Gastrocnemius medialis (tissue), 4 donors: Measurements from ENCODE around the gene CD151. TPM values are rescaled to one million over a fixed set of nuclear protein-coding genes. Genes with fewer than 3 reads are reported as not detected.
A peak's percentile ranks its signal among the peaks of the same experiment; 100 is the strongest.

Source experiments
- ATAC-seq, 2 donors: fragments of 150-250 bp; one replicate each; pipeline ENCODE4 v1.9.1; 2016
- DNase-seq, 2 donors: peaks; one replicate each; pipeline ENCODE4 v3.0.0-alpha.2; 2019
- H3K27ac ChIP-seq, 4 donors: fragments of 200-600 bp; sonication (generic); 1 replicate in 1 of 4; 2 replicates in 3 of 4; pipeline ENCODE4 v1.5.1; 2016 to 2018; ENCODE audit warnings: mild to moderate bottlenecking in 2 of 4, moderate library complexity in 1 of 4
- H3K27me3 ChIP-seq, 3 donors: fragments of 200-600 bp; sonication (generic) in 2 of 3; 1 replicate in 1 of 3; 2 replicates in 2 of 3; pipeline versions ENCODE4 v1.5.1 to v1.6.0; 2016 to 2019; ENCODE audit warnings: mild to moderate bottlenecking in 1 of 3, moderate library complexity in 1 of 3
- H3K36me3 ChIP-seq, 2 donors: fragments of 200-600 bp; sonication (generic) in 1 of 2; one replicate each; pipeline ENCODE4 v1.5.1; 2017 to 2018
- H3K4me1 ChIP-seq, 2 donors: fragments of 200-600 bp; sonication (generic) in 1 of 2; one replicate each; pipeline ENCODE4 v1.5.1; 2016 to 2017; ENCODE audit warnings: mild to moderate bottlenecking in 2 of 2
- H3K4me3 ChIP-seq, 4 donors: fragments of 200-600 bp; sonication (generic) in 3 of 4; 1 replicate in 1 of 4; 2 replicates in 3 of 4; pipeline ENCODE4 v1.5.1; 2016 to 2019; ENCODE audit warnings: mild to moderate bottlenecking in 2 of 4
- H3K9me3 ChIP-seq, 3 donors: fragments of 200-600 bp; sonication (generic) in 2 of 3; 1 replicate in 1 of 3; 2 replicates in 2 of 3; pipeline ENCODE4 v1.5.1; 2016 to 2019
- CTCF ChIP-seq, 5 experiments: fragments of 450-650 bp in 3 of 5; fragments of 200-600 bp in 2 of 5; sonication (generic) in 2 of 5; IDR thresholded peaks in 4 of 5; conservative IDR thresholded peaks in 1 of 5; 1 replicate in 4 of 5; 2 replicates in 1 of 5; pipeline ENCODE4 v1.5.1; 2016 to 2019; ENCODE audit warnings: antibody characterized with exemption in 5 of 5, mild to moderate bottlenecking in 3 of 5, moderate library complexity in 3 of 5
- POLR2A ChIP-seq, 2 donors: fragments of 450-650 bp; IDR thresholded peaks; one replicate each; pipeline ENCODE4 v1.6.1; 2017; ENCODE audit warnings: antibody characterized with exemption in 2 of 2, mild to moderate bottlenecking in 2 of 2, moderate library complexity in 2 of 2
- in situ Hi-C, 4 donors: fragments of 200-750 bp; cut with MboI; loops; one replicate each; pipeline versions ENCODE4 v1.15.0 to v1.8.0; 2017; ENCODE audit warnings: low sequenced_read_pairs in 4 of 4
- intact Hi-C: fragments of 100-400 bp; cut with DNase I; formaldehyde crosslinking; loops from one replicate; pipeline ENCODE4 v1.15.1; 2023; ENCODE audit warnings: low total_unique reads
- total RNA-seq, 4 donors: library from RNA; depleted of rRNA; stranded (reverse); fragments of >200 nt; gene quantifications; one replicate each; pipeline versions ENCODE4 v1.1.0 to v1.2.3, GENCODE V29; 2016

CD151 gene
- total RNA-seq, 4 donors from 2014 or later = 77.0 to 206 (median 169) TPM

GRCh38 chr11:794013-794765 is 38.6 kb upstream of the CD151 start:
- DNase-seq = no peak
- peaks cover 0 to 2% of the 10 kb centered on the region in 2 donors for H3K36me3 ChIP-seq
- no peak overlapping the region for H3K27ac ChIP-seq
- in situ Hi-C loops = no loop called here
- no peak for ATAC-seq
- no peak for TF ChIP-seq POLR2A (IDR thresholded peaks at IDR 0.05)
- TF ChIP-seq CTCF (IDR thresholded peaks at IDR 0.05 in 4 of 5, conservative IDR thresholded peaks at IDR 0.05 in 1 of 5) = no peak
- H3K9me3 ChIP-seq = no peaks in the 10 kb centered on the region
- peaks cover 27 to 48% (median 46%) of the 10 kb centered on the region in 3 donors for H3K27me3 ChIP-seq
- intact Hi-C loops = no loop called here
- H3K4me1 ChIP-seq = peaks cover 11 to 35% of the 10 kb centered on the region in 2 donors
- no peak overlapping the region for H3K4me3 ChIP-seq

- H3K36me3 ChIP-seq = peaks cover 0 to 10% of the 10 kb centered on the region in 2 donors
- peak overlapping the region in 1 of 4 donors; percentile 61 for H3K27ac ChIP-seq
- intact Hi-C loops (loop anchor here (5.0 kb wide), 1 partner anchor 133 kb away; no protein-coding TSS in a partner anchor), in situ Hi-C loops (no loop called here)
- peaks cover 22 to 41% (median 37%) of the 10 kb centered on the region in 3 donors for H3K27me3 ChIP-seq
- peak overlapping the region in 3 of 4 donors; percentile 64 to 71 (median 71) for H3K4me3 ChIP-seq
- peaks cover 11 to 35% of the 10 kb centered on the region in 2 donors for H3K4me1 ChIP-seq
- ATAC-seq = no peak
- TF ChIP-seq POLR2A (IDR thresholded peaks at IDR 0.05) = no peak
- no peaks in the 10 kb centered on the region for H3K9me3 ChIP-seq
- no peak for DNase-seq
Observed at GRCh38 chr11:794766-795633, 37.8 kb upstream of the CD151 start.

- Histone ChIP-seq H3K27me3 (peaks cover 17 to 32% (median 28%) of the 10 kb centered on the region in 3 donors), H3K27ac (peak overlapping the region; percentile 57 to 69 (median 64)), H3K4me3 (peak overlapping the region; percentile 64 to 71 (median 68)), H3K9me3 (no peaks in the 10 kb centered on the region), H3K4me1 (peaks cover 11 to 35% of the 10 kb centered on the region in 2 donors), H3K36me3 (peaks cover 0 to 19% of the 10 kb centered on the region in 2 donors)
- DNase-seq (peak in 1 of 2 donors; percentile 59), ATAC-seq (peak; percentile 32 to 34)
- in situ Hi-C loops (no loop called here), intact Hi-C loops (loop anchor here (5.0 kb wide), 1 partner anchor 134 kb away; no protein-coding TSS in a partner anchor)
- TF ChIP-seq CTCF (IDR thresholded peaks at IDR 0.05 in 4 of 5, conservative IDR thresholded peaks at IDR 0.05 in 1 of 5) (no peak), POLR2A (IDR thresholded peaks at IDR 0.05) (no peak)
Observed at GRCh38 chr11:795634-796564, 36.9 kb upstream of the CD151 start.

- Histone ChIP-seq H3K4me3 (peak overlapping the region; percentile 64 to 71 (median 68)), H3K9me3 (no peaks in the 10 kb centered on the region), H3K4me1 (peaks cover 11 to 35% of the 10 kb centered on the region in 2 donors), H3K27ac (peak overlapping the region; percentile 57 to 69 (median 64)), H3K36me3 (peaks cover 0 to 26% of the 10 kb centered on the region in 2 donors), H3K27me3 (peaks cover 12 to 26% (median 24%) of the 10 kb centered on the region in 3 donors)
- in situ Hi-C loops = no loop called here
- DNase-seq (no peak), ATAC-seq (no peak)
- intact Hi-C loops = loop anchor here (5.0 kb wide), 1 partner anchor 134 kb away; no protein-coding TSS in a partner anchor
- TF ChIP-seq POLR2A (IDR thresholded peaks at IDR 0.05) (no peak), CTCF (IDR thresholded peaks at IDR 0.05 in 4 of 5, conservative IDR thresholded peaks at IDR 0.05 in 1 of 5) (no peak)
Observed at GRCh38 chr11:796565-797295, 36.0 kb upstream of the CD151 start.
